ENCODE results near the gene SERTAD2. TPM values are rescaled to one million over a fixed set of nuclear protein-coding genes. Genes with fewer than 3 reads are reported as not detected.

SERTAD2 gene
- total RNA-seq, 1 donor from 2014 or later: 19.1 TPM

- H3K27ac Mint-ChIP-seq: peak overlapping the region; percentile 46
- Histone ChIP-seq H3K9ac (no peak overlapping the region), H3K36me3 (no peaks in the 10 kb centered on the region), H3K4me1 (peaks cover 73% of the 10 kb centered on the region), H3K9me3 (ENCODE audit: low read depth) (no peaks in the 10 kb centered on the region), H2AFZ (replicated peaks) (no peak overlapping the region), H3F3A (ENCODE audit: low read depth) (peaks cover 49% of the 10 kb centered on the region), H3K27ac (no peak overlapping the region), H4K20me1 (ENCODE audit: low read depth) (peaks cover 84% of the 10 kb centered on the region), H3K4me2 (peak overlapping the region; percentile 89), H3K4me3 (peak overlapping the region; percentile 53), H3K27me3 (no peaks in the 10 kb centered on the region), H3K79me2 (ENCODE audit: low read depth) (peaks cover 97% of the 10 kb centered on the region)
- peaks cover 3% of the 10 kb centered on the region for H3K36me3 Mint-ChIP-seq
- H3K4me1 Mint-ChIP-seq: peaks cover 86% of the 10 kb centered on the region
- no peak for TF ChIP-seq EZH2 (IDR thresholded peaks at IDR 0.05)
- no peak for TF ChIP-seq EZH2phosphoT487 (IDR thresholded peaks at IDR 0.05)
- TF ChIP-seq, protein P1, sequence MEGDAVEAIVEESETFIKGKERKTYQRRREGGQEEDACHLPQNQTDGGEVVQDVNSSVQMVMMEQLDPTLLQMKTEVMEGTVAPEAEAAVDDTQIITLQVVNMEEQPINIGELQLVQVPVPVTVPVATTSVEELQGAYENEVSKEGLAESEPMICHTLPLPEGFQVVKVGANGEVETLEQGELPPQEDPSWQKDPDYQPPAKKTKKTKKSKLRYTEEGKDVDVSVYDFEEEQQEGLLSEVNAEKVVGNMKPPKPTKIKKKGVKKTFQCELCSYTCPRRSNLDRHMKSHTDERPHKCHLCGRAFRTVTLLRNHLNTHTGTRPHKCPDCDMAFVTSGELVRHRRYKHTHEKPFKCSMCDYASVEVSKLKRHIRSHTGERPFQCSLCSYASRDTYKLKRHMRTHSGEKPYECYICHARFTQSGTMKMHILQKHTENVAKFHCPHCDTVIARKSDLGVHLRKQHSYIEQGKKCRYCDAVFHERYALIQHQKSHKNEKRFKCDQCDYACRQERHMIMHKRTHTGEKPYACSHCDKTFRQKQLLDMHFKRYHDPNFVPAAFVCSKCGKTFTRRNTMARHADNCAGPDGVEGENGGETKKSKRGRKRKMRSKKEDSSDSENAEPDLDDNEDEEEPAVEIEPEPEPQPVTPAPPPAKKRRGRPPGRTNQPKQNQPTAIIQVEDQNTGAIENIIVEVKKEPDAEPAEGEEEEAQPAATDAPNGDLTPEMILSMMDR (IDR thresholded peaks at IDR 0.05): peak; percentile 99
- peak; percentile 83 for DNase-seq (ENCODE audit: low spot score)
- H3K9me3 Mint-ChIP-seq: no peaks in the 10 kb centered on the region
- peak overlapping the region; percentile 74 for H3K4me3 Mint-ChIP-seq
- H3K27me3 Mint-ChIP-seq (ENCODE audit: insufficient read depth, low read depth): peaks cover 5% of the 10 kb centered on the region
Measured at GRCh38 chr2:64646007-64646880, 7.5 kb downstream of the SERTAD2 start.

DNA sequence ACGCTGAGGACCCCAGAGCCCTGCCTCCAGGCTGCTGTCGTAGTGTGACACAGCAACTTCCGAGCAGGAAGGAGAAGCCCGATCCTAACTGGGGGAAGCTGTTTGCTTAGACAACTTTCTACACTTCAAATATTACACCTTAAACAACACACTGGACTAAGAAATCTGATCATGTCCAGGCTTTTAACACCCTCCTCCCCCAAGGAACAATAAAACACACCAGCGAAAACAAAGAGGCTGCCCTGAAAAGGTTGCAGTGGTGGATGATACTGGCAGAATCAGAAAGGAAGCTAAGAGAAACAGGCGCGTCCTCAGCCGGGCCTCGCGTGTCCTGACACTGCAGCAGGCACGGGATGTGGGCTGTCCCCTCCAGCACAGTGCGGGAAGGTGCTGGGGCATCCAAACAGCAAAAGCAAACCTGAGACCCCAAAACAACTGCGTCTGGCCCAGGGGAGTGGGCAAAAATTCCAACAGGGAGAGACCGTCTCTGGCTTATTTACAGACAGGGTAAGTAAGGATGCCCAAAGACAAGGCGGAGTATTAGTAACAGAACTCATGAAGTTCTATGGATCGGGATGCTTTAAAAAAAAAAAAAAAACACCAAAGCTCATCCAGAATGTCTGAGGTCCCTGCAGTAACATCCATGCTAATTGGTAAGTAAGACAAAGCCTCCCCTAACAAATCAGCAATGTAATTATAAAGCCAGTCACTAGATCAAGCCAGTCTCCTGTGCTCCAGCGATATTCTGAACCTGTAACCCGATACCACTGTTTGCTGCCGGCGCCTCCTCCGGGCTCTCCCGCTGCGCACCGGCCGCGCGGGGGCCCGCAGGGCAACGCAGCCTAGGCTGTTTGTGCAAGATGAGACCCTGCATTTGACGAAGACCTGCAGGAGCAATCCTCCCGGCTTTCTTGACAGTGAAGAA, 9.0 kb downstream of the SERTAD2 start:
- H4K20me1 ChIP-seq (ENCODE audit: low read depth): peaks cover 84% of the 10 kb centered on the region
- no peaks in the 10 kb centered on the region for H3K9me3 ChIP-seq (ENCODE audit: low read depth)
- no peaks in the 10 kb centered on the region for H3K27me3 ChIP-seq
- Mint-ChIP-seq H3K27me3 (ENCODE audit: insufficient read depth, low read depth) (peaks cover 5% of the 10 kb centered on the region), H3K27ac (peak overlapping the region; percentile 99), H3K4me3 (peak overlapping the region; percentile 92), H3K9me3 (no peaks in the 10 kb centered on the region), H3K4me1 (peaks cover 88% of the 10 kb centered on the region), H3K36me3 (peaks cover 3% of the 10 kb centered on the region)
- peak overlapping the region; percentile 53 for H3K4me3 ChIP-seq
- H3F3A ChIP-seq (ENCODE audit: low read depth): peaks cover 38% of the 10 kb centered on the region
- H3K79me2 ChIP-seq (ENCODE audit: low read depth): peaks cover 97% of the 10 kb centered on the region
- peak; percentile 91 for DNase-seq (ENCODE audit: low spot score)
- H3K27ac ChIP-seq: peak overlapping the region; percentile 96
- peaks cover 73% of the 10 kb centered on the region for H3K4me1 ChIP-seq
- TF ChIP-seq EZH2phosphoT487 (IDR thresholded peaks at IDR 0.05) (no peak), EZH2 (IDR thresholded peaks at IDR 0.05) (peak; percentile 39)
- H3K36me3 ChIP-seq: no peaks in the 10 kb centered on the region
- peak overlapping the region; percentile 4 for H2AFZ ChIP-seq (replicated peaks)
- peak overlapping the region; percentile 6 for H3K9ac ChIP-seq
- peak overlapping the region; percentile 89 for H3K4me2 ChIP-seq

DNA sequence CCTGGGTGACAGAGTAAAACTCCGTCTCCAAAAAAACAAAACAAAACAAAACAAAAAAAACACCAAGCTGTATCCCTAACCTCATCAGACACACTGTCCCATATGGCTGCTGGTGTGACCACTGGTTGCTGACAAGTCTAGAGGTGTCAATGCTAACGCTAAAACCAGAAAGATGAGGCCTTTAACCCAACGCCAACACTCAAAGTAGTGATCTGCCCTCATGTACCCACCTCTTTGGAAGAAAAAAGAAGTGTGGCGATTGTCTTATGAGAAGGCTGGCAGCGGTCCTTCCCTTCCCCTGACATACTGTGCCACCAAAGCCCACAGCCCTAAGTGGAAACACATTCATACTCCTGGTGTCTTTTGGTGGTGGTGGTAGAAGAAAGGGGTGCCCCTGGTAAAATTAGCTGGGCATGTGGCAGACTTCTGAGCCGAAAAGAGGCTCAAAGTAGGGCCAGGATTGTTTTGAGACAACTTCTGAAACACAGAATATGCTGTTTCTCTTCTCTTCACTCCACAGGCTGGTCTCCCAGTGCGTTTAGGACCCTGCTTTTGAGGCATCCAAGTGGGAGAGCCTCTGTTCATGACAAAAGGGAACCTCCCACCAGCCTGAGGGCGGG, 9.8 kb downstream of the SERTAD2 start:
- H3K9ac ChIP-seq: no peak overlapping the region
- peaks cover 73% of the 10 kb centered on the region for H3K4me1 ChIP-seq
- H3K4me1 Mint-ChIP-seq: peaks cover 86% of the 10 kb centered on the region

More for the DNA sequence above, 9.8 kb downstream of the SERTAD2 start:
- Histone ChIP-seq H2AFZ (replicated peaks) (no peak overlapping the region), H3K9me3 (ENCODE audit: low read depth) (no peaks in the 10 kb centered on the region), H4K20me1 (ENCODE audit: low read depth) (peaks cover 84% of the 10 kb centered on the region), H3K4me3 (peak overlapping the region; percentile 53), H3K27me3 (no peaks in the 10 kb centered on the region), H3K36me3 (no peaks in the 10 kb centered on the region), H3K79me2 (ENCODE audit: low read depth) (peaks cover 97% of the 10 kb centered on the region), H3K27ac (peak overlapping the region; percentile 96), H3K4me2 (peak overlapping the region; percentile 89), H3F3A (ENCODE audit: low read depth) (peaks cover 30% of the 10 kb centered on the region)
- peak overlapping the region; percentile 99 for H3K27ac Mint-ChIP-seq
- DNase-seq (ENCODE audit: low spot score): no peak
- peaks cover 5% of the 10 kb centered on the region for H3K27me3 Mint-ChIP-seq (ENCODE audit: insufficient read depth, low read depth)
- TF ChIP-seq, protein P1 (IDR thresholded peaks at IDR 0.05): no peak
- TF ChIP-seq EZH2 (IDR thresholded peaks at IDR 0.05) (no peak), EZH2phosphoT487 (IDR thresholded peaks at IDR 0.05) (no peak)
- no peaks in the 10 kb centered on the region for H3K9me3 Mint-ChIP-seq
- peaks cover 3% of the 10 kb centered on the region for H3K36me3 Mint-ChIP-seq
- H3K4me3 Mint-ChIP-seq: peak overlapping the region; percentile 92

Data from neural progenitor cell (in vitro differentiated cells).